Activated CD8-positive, alpha-beta memory T cell treated with anti-CD3 and anti-CD28 coated beads, Interleukin-2, amount 50 U/mL, for 1 hour (primary cell): Measurements from ENCODE around the gene HPDL.

ENCODE experiments used
- DNase-seq: peaks from one replicate; pipeline ENCODE4 v3.0.0-alpha.2; 2020; ENCODE audit errors: extremely low read depth

The HPDL gene

DNA sequence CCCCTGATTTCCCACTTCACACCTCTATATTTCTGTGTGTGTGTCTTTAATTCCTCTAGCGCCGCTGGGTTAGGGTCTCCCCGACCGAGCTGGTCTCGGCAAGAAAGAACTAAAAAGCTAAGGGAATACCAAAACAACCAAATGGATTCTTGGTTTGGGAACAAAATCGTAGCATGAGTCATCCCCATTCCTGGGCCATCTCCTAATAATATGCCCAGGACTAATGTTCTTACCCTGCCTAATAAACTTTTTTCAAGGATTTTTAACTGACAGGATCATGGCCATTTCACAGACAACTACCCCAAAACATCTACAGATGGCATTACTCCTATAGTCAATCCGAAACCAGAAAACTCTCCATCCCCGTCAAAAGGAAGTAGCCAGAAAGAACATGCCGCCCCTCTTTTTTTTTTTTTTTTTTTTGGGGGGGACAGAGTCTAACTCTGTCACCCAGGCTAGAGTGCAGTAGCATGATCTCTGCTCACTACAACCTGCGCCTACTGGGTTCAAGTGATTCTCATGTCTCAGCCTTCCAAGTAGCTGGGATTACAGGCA lies 4.1 kb upstream of the HPDL start:
- no peak for DNase-seq

DNA sequence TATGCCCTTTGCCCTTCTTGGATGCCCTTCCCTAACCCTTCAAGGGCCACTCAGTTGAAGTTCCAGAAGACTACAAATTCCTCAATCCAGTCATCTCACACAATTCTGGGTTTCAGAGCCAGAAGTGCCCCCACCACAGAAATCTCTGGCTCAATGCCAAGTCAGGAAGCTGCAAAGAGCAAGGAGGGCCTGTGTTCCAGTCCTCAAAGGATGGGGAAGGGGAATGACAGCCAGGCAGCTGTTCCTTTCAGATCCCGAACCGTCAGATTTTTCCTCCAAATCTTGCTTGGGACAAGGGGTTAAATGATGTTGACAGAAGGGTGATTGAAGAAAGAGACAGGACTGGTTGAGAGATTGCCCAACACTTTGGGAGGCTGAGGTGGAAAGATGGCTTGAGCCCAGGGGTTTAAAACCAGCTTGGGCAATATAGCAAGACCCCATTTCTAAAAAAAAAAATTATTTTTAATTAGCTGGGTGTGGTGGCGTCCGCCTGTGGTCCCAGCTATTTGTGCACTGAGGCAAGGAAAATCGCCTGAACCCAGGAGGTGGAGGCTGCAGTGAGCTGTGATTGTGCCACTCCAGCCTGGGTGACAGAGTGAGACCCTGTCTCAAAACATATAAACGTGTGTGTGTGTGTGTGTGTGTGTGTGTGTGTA lies 716 bp upstream of the HPDL start:
- no peak for DNase-seq

DNA sequence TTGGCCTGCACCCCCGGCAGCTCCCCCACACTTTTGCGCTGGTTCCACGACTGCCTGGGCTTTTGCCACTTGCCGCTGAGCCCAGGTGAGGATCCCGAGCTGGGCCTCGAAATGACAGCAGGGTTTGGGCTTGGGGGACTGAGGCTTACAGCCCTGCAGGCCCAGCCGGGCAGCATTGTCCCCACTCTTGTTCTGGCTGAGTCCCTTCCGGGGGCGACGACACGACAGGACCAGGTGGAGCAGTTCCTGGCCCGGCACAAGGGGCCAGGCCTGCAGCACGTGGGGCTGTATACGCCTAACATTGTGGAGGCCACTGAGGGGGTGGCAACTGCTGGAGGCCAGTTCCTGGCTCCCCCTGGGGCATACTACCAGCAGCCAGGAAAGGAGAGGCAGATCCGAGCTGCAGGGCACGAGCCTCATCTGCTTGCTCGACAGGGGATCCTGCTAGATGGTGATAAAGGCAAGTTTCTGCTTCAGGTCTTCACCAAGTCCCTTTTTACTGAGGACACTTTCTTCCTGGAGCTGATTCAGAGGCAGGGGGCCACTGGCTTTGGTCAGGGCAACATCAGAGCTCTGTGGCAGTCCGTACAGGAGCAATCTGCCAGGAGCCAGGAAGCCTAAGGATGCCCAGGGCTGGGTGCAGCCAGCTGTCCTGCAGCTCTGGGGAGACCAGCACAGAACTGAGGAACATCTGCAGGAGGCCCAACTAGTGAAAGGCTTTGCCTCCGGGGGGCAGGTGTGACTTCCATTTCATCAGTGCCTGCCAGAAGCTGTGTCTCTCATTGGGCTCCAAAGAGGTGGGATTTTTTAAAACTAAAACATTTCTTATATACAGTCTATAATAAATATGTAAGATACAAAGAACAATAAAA lies 1.2 kb downstream of the HPDL start:
- DNase-seq, result no peak

DNA sequence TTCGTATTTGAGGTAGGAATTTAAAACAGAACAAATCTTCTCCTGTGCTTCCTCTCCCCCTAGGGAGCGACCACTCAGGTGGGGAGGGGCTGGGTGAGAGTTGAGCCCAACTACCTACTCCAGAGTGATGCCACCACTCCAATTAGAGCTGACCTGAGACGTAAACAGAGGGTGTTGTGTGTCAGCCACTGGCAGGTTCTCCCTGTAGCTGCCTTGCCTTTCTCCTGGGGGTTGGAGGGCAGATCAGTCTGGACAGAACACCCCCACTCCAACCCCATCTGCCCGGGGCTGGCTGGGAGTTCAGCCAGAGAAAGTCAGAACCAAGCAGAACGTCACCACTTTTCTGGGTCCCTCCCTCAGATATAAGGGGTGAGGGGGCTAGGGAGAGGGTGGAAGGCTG lies 2.0 kb downstream of the HPDL start:
- DNase-seq, result no peak

DNA sequence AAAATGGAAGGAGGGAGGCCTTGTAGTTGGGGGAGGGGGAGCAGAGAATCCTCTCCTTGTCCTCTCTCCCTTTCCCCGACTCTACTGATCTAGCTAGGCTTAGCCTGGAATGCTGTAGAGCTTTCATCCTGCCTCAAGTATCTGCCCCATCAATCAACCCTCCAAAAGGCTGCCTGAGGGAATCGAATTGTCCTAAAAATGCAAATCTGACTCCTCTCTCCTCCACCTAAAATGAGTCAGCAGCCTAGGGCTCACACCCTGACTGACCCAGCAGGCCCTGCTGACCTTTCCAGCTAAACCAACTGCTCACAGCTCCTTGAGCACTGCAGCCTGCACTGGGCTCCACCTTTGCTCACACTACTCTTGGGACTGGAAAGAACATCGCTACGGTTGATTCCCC lies 2.8 kb downstream of the HPDL start:
- DNase-seq, result no peak

DNA sequence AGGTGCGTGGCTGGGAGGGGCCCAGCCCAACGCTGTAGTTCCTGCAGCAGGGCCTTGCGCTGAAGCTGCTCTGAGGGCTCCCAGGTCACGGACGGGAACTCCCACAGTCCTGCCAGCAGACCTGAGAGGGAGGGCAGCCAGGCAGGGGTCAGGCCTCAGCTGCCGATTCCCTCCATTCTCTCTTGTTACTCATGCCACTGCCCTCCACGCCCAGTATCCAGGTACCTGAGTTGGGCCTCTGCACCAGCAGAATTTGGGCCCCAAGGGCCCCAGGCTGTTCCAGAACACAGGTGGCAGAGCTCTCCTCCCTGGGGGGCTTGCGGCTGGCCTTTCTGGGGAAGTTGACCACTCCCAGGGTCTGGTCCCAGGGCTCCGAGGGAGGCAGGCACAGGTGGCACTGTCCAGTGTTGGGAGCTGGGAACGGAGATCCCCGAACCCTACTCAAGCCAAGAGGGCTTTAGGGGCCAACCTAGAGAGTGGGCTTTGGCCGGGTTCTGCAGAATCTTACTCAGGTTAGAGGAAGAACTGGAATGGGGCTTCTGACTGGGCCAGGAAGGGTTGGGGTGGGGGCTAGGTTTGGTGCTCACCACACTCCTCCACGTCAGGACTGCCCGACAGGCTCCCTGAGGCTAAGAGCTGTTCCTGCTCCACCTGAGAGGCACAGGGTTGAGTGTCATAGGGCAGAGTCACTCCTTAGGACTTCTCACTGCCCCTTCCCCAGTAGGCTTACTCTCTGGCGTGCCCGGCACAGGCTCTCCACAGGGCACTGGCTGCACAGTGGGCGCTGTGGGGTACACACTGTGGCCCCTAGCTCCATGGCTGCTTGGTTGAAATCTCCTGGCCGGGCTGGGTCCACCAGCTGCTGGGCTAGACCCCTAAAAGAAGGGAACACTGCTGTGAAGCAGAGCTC lies 5.0 kb downstream of the HPDL start:
- no peak for DNase-seq

DNA sequence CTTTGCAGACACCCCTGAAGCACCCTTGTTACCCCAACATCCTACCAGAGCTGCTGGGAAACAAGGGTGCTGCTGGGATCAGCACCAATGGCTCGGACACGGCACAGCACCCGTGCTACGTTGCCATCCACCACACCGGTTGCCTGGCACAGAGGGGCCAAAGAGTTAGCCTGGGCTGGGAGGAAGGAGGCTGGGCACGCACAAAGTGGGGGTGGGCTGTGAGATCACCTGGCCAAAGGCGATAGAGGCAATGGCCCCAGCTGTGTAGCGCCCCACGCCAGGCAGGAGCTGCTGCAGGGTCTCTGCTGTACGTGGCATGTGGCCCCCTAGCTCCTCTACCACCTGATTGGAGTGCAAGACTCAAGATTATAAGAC lies 5.6 kb downstream of the HPDL start:
- DNase-seq, result no peak

DNA sequence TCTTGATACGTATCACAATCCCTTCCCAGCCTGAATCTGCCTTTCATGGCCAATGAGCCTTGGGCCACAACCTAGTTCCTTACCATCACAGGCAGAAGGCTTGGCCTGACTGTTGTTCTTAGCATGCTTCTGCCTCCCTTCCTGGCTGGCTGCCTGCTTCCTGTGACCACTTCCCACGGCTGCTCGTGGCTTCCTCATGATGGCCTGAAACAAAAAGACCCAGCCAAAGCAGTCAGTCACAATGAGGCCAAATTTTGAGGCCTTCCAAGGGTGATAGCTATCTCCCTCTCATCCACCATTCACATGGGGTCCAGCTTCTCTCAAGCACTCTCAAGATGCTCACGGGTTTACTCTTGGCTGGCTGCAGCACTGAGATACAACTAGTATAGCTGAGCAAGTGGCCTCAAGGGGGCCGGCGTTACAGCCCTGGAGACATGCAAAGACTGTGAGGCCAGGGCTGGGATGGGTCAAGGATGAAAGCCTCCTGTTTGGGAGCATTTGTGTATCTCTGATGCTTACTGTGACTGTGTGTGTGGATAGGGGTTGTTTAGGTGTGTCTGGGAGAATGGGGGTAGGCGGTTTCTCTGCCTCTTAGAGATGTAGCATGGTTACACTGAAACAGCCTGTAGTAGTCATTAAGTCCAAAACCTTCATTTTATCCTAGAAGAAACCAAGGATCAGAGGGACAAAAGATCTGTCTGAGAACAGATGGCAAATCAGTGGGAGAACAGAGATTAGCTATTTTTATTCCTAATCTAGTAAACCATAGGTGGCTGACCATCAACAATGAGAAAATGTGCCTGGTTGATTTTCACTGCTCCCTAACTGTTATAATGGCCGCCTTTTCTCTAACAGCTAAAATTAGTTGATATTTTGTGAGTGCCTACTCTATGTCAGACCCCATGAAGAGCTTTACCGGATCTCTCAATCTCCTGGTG lies 7.9 kb downstream of the HPDL start:
- DNase-seq, result no peak

DNA sequence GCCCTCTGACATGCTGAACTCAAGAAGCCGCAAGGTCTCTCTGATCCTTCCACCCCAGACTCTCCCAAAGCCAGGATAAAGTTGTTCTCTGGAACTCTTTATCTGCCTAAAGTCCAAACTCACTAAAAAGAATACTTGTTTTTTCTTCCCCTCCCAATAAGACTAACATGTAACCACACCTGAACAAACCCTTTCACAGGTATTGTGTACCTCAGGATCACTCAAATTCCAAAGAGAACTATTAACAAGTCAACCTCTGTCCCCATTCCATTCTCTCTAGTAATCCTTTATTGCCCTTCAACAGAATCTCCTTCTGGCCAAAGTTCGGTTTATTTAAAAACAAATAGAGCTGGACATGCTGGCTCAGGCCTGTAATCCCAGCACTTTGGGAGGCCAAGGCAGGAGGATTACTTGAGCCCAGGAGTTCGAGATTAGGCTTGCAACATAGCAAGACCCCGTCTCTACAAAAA lies 9.2 kb downstream of the HPDL start:
- DNase-seq, result no peak

DNA sequence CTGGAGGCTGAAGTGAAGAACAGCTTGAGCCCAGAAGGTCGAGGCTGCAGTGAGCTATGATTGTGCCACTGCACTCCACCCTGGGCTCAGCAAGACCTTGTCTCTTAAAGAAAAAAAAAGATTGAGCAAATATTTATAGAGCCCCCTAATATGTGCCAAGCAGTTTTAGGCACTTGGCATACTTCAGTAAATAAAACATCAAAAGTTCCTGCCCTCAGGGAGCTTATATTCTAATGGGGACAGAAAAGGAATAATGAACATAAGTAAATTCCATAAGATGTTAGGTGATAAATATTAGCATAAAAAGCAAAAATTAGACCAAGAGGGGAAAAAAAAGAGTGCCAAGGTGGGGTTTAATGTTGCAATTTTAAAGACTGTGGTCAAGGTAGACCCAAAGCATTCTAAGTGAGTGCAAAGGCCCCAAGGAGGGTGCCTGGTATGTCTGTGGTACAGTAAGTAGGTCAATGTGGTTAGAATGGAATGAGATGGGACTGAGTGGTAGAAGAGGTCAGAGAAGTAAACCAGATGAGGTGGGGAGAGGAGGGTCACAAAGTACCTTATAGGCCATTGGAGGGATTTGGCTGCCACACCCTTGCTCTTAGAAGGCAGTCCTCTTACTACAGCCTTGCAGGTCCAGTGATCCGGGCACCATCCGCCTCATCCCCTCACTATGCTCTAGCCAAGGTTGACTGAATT lies 11.1 kb downstream of the HPDL start:
- DNase-seq, result no peak

DNA sequence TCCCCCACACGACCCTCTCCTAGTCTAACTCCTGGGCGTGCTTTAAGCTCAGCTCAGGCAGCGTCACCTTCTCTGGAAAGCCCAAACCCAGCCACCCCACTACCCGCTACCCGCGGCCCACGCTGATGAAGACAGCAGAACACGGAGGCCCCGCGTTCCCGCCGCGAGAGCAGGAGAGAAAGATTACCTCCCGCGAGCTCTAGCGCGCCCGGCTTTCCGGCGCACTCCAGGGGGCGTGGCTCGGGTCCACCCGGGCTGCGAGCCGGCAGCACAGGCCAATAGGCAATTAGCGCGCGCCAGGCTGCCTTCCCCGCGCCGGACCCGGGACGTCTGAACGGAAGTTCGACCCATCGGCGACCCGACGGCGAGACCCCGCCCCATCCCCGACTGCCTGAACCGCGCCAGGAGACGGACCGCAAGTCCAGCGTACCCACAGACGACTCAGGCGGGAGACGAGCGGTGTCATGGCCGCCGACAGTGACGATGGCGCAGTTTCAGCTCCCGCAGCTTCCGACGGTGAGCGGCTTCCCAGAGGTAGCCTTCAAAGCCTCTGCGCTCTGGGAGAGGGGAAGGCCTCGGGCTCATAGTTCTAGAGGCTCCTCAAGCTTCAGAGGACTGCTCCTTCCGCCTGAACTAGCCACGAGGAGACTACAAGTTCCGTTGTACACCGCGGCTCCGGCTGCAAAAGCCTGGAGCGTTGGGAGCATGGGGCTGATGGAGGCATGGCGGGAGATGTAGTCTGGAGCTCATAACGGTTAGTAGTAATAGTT lies 13.3 kb downstream of the HPDL start, which contains the start of the genes MUTYH and TOE1:
Gene MUTYH (minus strand): TSS at position 652 of the 770 bp plus-strand sequence. CDS start 5,935 bp downstream, outside the sequence.
Gene TOE1 (plus strand): TSS at position 382 of the 770 bp plus-strand sequence. CDS start 83 bp downstream, at position 465.
- peak; percentile 63 for DNase-seq

DNA sequence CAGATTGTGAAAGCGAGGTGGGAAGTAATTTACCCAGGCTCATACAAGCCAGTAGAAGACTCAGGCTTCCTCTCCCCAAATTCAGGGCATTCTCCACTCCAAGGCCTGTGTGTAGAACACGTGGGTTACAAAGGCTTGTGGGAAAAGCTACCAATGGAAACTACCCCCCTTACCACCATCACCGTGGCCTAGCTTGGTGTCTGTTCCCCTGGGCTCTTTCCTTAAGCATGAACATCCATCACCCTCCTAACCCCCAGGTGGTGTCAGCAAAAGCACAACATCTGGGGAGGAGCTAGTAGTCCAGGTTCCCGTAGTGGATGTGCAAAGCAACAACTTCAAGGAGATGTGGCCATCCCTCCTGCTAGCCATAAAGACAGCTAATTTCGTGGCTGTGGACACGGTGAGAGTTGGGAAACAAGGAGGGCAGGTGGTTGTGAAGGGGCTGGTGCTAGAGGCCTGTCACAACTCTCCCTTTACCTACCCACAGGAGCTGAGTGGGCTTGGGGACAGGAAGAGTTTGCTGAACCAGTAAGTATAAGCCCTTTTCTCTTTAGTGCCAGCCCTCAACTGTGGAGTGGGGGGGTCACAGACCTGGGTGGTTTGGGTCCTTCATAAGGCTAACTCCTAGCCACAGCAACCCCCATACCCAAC lies 14.2 kb downstream of the HPDL start:
- no peak for DNase-seq

DNA sequence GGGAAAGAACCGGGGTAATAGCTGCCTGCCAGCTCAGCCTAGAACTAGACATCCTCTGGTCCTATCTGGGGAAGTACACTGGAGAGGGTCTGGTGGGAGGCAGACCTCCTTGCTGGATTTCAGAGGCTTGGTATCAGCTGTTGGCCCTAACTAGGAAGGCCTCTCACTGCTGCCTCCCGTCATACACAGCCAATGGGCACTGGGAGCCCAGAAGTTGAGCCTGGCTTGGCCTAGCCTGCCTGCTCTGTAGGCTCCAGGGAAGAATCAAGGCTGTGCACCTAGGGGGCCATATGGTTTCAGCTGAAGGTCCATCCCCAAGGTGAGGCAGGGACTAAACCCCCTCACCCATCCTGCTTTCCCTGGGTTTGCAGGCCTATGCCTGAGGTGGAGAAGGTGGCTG lies 17.8 kb downstream of the HPDL start:
- no peak for DNase-seq

DNA sequence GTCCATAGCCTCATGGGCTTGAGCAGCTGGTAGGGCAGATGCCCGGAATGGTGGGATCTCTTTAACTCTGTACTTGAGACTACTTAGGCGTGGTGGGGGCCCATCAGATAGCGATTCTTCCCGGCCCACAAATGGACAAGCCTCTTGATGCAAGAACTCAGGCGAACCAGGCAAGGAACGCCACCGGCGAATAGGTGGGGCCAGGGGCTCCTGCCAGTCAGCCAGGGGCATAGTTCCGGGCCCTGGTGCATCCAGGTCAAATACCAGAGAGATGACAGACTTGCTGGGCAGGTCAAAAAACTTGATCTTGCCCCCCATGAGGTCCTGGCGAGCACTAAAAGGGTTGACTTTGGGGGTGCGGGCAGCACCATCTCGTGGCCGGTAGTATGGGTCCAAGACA lies 18.3 kb downstream of the HPDL start:
- no peak for DNase-seq

DNA sequence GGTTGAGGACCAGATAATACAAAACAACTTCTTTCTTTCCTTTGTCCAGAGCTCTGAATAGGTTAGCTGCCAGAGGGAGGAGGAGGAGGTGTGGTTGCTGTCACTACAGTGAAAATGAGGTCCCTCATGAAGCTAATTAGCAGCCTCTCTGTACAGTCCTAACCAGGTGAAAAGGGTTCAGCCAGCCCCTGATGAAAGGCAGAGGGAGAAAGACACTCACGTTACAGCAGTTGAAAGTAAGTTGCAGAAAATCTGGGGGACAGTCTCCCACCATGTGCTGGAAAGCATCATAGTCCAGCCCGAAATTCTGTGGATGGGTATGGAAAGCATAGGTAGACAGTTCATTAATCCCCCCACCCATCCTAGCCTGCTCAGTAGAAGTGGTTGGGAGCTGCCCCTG lies 19.8 kb downstream of the HPDL start:
- DNase-seq, result no peak

DNA sequence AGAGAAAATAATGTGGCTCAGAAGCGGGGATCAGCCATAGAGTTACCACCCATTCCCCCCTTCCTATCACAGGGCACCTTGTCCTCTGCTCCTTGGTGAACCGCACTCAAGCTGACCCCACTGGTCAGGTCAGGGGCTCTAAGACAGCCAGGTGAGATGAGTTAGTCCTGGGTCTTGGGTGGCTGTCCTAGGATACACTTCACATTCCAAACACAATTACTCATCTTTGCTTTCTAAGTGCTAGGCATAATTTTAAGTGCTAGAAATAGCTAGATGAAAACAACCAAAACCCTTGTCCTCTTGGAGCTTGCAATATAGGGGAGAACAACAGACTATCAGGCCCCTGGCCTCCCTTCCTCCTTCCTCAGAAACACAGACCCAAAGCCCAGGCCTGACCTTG lies 21.3 kb downstream of the HPDL start:
- no peak for DNase-seq

DNA sequence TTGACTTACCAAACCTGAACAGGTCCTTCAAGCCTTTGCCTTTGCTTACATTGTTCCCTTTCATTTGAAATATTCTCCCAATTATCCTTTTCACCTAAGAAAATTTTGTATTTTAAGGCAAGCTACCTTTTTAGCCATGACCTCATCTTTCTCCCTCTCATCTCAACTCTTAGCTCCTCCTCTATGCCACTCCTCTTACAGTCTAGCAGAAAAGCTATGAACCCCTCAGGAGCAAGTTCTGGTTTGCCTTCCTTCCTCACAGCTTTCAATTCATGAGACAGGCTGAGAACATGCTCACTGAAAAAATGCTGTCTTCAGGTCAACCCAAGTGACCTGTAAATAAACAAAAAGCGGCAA lies 21.9 kb downstream of the HPDL start:
- DNase-seq, result no peak

DNA sequence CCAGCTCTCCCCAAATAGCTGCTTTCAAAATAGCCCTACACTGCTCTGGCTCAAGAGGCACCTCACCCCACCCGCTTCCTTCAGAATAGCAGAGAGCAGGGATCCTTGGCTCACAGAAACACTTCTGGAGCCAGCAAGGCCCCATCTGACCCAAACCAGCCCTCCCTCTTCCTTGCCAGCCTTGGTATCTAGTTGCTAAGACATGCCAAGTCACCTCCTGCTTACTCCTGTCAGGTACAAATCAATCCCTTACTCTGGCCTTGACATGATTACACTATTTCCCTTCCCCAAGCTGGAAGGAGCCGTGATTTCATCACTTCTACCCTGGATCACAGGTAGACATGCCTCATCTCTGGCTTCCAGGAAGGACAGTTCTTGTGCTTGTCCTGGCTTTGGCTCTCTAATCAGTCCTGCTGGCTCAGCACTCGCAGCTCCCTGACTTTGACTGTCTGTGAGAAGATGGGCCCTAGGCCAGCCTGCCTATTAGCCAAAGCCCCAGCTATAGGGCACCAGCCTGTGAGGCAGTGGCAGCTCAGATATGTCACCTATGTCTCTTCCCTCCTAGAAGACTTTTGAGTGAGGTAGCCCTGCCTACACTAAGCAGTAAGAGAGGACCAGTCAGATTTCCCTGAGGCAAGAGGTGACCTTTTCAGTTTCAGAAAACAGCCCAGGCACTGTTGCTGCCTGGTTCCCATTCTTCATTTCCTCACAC lies 22.4 kb downstream of the HPDL start:
- DNase-seq, result no peak
